K562 (cell line): ENCODE data around the gene CDX1. TPM values are rescaled to one million over a fixed set of nuclear protein-coding genes. Genes with fewer than 3 reads are reported as not detected.

ENCODE experiments used
- ATF1 ChIP-seq, 2 experiments: fragments of 450-650 bp in 1 of 2; IDR thresholded peaks; 2 replicates each; pipeline ENCODE4 v1.6.1; 2016; ENCODE audit warnings: missing compliant biosample characterization in 1 of 2, missing genetic modification characterization in 1 of 2
- CEBPZ ChIP-seq: fragments of 150-350 bp; IDR thresholded peaks from 2 replicates; pipeline ENCODE4 v1.6.1; 2014; ENCODE audit warnings: low read depth, mild to moderate bottlenecking, low read length, borderline replicate concordance
- CHD1 ChIP-seq: fragments of 200-600 bp; sonication (generic); IDR thresholded peaks from one replicate; pipeline ENCODE4 v1.6.1; 2012; ENCODE audit warnings: mild to moderate bottlenecking, moderate library complexity, low read length, inconsistent platforms
- CXXC5 ChIP-seq: fragments of 250-450 bp; sonication (Bioruptor Pico); IDR thresholded peaks from 2 replicates; pipeline ENCODE4 v1.8.0; 2022; ENCODE audit warnings: inconsistent platforms, mild to moderate bottlenecking, moderate library complexity
- DMBX1 ChIP-seq: fragments of 250-450 bp; sonication (Bioruptor Pico); IDR thresholded peaks from 2 replicates; pipeline ENCODE4 v1.8.0; 2022; ENCODE audit warnings: inconsistent platforms, mild to moderate bottlenecking, moderate library complexity, borderline replicate concordance
- DPF2 ChIP-seq: fragments of 450-650 bp; IDR thresholded peaks from 2 replicates; pipeline ENCODE4 v1.6.1; 2016
- HIVEP1 ChIP-seq: fragments of 250-450 bp; sonication (Bioruptor Pico); IDR thresholded peaks from 2 replicates; pipeline ENCODE4 v1.4.0; 2020; ENCODE audit warnings: mild to moderate bottlenecking
- NRF1 ChIP-seq, 2 experiments: fragments of 450-650 bp; IDR thresholded peaks in 1 of 2; conservative IDR thresholded peaks in 1 of 2; 2 replicates each; pipeline ENCODE4 v1.6.1; 2014; ENCODE audit warnings: mild to moderate bottlenecking in 2 of 2
- PYGO2 ChIP-seq: fragments of 450-650 bp; IDR thresholded peaks from 2 replicates; pipeline ENCODE4 v1.6.1; 2016; ENCODE audit warnings: mild to moderate bottlenecking, missing genetic modification characterization, moderate library complexity, missing compliant biosample characterization
- SMC3 ChIP-seq: conservative IDR thresholded peaks from 2 replicates; pipeline ENCODE4 v1.6.1; 2011; ENCODE audit warnings: low read depth, low read length, improper control_type of control experiment; ENCODE audit not compliant: insufficient read depth
- ZBTB33 ChIP-seq: sonication (generic); formaldehyde crosslinking; IDR thresholded peaks from 2 replicates; pipeline ENCODE4 v1.8.1; 2023; ENCODE audit warnings: mild to moderate bottlenecking, missing genetic modification reagents
- ZNF263 ChIP-seq: sonication (generic); formaldehyde crosslinking; IDR thresholded peaks from 2 replicates; pipeline ENCODE4 v1.8.0; 2022; ENCODE audit warnings: mild to moderate bottlenecking, missing genetic modification reagents, borderline replicate concordance
- polyA plus RNA-seq, 8 experiments: library from polyadenylated mRNA; depleted of rRNA in 4 of 8; stranded (reverse) in 5 of 8; unstranded in 3 of 8; fragments of >200 nt; fragmentation: Nextera tagmentation in 2 of 8; fragmentation: Illumina TruSeq in 1 of 8; extraction: Ambion mirVana in 2 of 8; extraction: Trizol in 1 of 8; gene quantifications; 2 replicates each; pipeline versions ENCODE4 v1.2.1 to v1.2.3, GENCODE V29; 2011 to 2014; ENCODE audit warnings: inconsistent platforms in 1 of 8, missing spikeins in 1 of 8
- total RNA-seq, 7 experiments: library from RNA; depleted of rRNA in 6 of 7; stranded (reverse); fragments of >200 nt in 6 of 7; fragmentation: Illumina TruSeq in 2 of 7; extraction: Trizol in 2 of 7; gene quantifications; 2 replicates each; pipeline versions ENCODE4 v1.2.1 to v1.2.3, GENCODE V29; 2011 to 2021; ENCODE audit warnings: low replicate concordance in 1 of 7
- TF ChIP-seq, protein P1 (sequence below): fragments of 450-650 bp; IDR thresholded peaks from 2 replicates; pipeline ENCODE4 v1.6.1; 2017; ENCODE audit warnings: antibody characterized with exemption
- TF ChIP-seq, protein P2 (sequence below): fragments of 250-450 bp; sonication (Bioruptor Pico); IDR thresholded peaks from 2 replicates; pipeline ENCODE4 v1.5.0; 2021; ENCODE audit warnings: mild to moderate bottlenecking, borderline replicate concordance

CDX1 gene
- total and polyA plus RNA-seq, 9 of the 15 experiments (the other 6 are each of a cell fraction or from before 2014, with no cell fraction given) = 0.06 to 0.16 TPM; not detected in 7

DNA sequence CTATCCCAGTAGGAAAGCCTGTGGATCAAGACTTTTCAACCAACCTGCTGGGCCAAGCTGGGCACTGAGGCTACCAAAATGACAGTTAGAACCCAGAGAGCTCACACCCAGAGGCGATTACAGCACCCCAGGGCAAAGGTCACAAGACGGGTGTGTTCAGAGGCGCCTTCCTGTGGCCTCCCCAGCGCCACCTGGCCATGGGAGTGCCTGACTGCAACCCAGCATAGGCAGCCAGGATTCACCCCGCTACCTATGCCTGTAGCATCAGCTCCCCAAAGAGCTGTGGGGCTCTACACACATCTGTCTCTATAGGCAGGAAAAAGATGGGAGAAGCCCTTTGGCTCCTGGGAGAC lies 44.4 kb upstream of the CDX1 start (continued):
- no peak for TF ChIP-seq CEBPZ
- TF ChIP-seq DMBX1 (CRISPR knock-in tag) = 0 out of 2 replicates have a peak, but pooled peaks have one; percentile 15
- no peak for TF ChIP-seq CHD1
- TF ChIP-seq HIVEP1 = no peak
- peak; percentile 68 for TF ChIP-seq SMC3
- 0 out of 2 replicates have a peak, but pooled peaks have one; percentile 40 for TF ChIP-seq DPF2
- TF ChIP-seq ZBTB33 = peak; percentile 63
- TF ChIP-seq NRF1 (conservative IDR thresholded peaks at IDR 0.05 in 1 of 2, IDR thresholded peaks at IDR 0.05 in 1 of 2) = 0 out of 4 replicates have a peak, but pooled peaks of 1 of the 2 experiments have one; percentile 20
- 0 out of 2 replicates have a peak, but pooled peaks have one; percentile 16 for TF ChIP-seq CXXC5
- TF ChIP-seq, protein P1, sequence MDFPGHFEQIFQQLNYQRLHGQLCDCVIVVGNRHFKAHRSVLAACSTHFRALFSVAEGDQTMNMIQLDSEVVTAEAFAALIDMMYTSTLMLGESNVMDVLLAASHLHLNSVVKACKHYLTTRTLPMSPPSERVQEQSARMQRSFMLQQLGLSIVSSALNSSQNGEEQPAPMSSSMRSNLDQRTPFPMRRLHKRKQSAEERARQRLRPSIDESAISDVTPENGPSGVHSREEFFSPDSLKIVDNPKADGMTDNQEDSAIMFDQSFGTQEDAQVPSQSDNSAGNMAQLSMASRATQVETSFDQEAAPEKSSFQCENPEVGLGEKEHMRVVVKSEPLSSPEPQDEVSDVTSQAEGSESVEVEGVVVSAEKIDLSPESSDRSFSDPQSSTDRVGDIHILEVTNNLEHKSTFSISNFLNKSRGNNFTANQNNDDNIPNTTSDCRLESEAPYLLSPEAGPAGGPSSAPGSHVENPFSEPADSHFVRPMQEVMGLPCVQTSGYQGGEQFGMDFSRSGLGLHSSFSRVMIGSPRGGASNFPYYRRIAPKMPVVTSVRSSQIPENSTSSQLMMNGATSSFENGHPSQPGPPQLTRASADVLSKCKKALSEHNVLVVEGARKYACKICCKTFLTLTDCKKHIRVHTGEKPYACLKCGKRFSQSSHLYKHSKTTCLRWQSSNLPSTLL = no peak
- TF ChIP-seq ZNF263 (CRISPR knock-in tag) = 0 out of 2 replicates have a peak, but pooled peaks have one; percentile 14
- no peak for TF ChIP-seq ATF1 (CRISPR knock-in tag; IDR thresholded peaks at IDR 0.05)
- 0 out of 2 replicates have a peak, but pooled peaks have one; percentile 23 for TF ChIP-seq ATF1 (tag; IDR thresholded peaks at IDR 0.05)
- TF ChIP-seq, protein P2, sequence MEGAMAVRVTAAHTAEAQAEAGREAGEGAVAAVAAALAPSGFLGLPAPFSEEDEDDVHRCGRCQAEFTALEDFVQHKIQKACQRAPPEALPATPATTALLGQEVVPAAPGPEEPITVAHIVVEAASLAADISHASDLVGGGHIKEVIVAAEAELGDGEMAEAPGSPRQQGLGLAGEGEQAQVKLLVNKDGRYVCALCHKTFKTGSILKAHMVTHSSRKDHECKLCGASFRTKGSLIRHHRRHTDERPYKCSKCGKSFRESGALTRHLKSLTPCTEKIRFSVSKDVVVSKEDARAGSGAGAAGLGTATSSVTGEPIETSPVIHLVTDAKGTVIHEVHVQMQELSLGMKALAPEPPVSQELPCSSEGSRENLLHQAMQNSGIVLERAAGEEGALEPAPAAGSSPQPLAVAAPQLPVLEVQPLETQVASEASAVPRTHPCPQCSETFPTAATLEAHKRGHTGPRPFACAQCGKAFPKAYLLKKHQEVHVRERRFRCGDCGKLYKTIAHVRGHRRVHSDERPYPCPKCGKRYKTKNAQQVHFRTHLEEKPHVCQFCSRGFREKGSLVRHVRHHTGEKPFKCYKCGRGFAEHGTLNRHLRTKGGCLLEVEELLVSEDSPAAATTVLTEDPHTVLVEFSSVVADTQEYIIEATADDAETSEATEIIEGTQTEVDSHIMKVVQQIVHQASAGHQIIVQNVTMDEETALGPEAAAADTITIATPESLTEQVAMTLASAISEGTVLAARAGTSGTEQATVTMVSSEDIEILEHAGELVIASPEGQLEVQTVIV (CRISPR knock-in tag) = no peak
- TF ChIP-seq PYGO2 (tag) = no peak
